Suprapubic skin (tissue), 4 donors: ENCODE data around the gene MSGN1. TPM values are rescaled to one million over a fixed set of nuclear protein-coding genes. Genes with fewer than 3 reads are reported as not detected.

Source experiments
- DNase-seq, 2 donors: peaks; one replicate each; pipeline ENCODE4 v3.0.0-alpha.2; 2019; ENCODE audit warnings: low spot score in 2 of 2
- H3K27ac ChIP-seq: fragments of 200-600 bp; sonication (generic); one replicate; pipeline ENCODE4 v1.5.1; 2019
- H3K27me3 ChIP-seq: fragments of 200-600 bp; sonication (generic); one replicate; pipeline ENCODE4 v1.5.1; 2019
- H3K36me3 ChIP-seq: fragments of 200-600 bp; sonication (generic); one replicate; pipeline ENCODE4 v1.5.1; 2019
- H3K4me1 ChIP-seq: fragments of 200-600 bp; sonication (generic); one replicate; pipeline ENCODE4 v1.5.1; 2019
- H3K4me3 ChIP-seq: fragments of 200-600 bp; sonication (generic); one replicate; pipeline ENCODE4 v1.5.1; 2019; ENCODE audit warnings: mild to moderate bottlenecking
- H3K9me3 ChIP-seq: fragments of 200-600 bp; sonication (generic); one replicate; pipeline ENCODE4 v1.5.1; 2019
- CTCF ChIP-seq, 2 donors: fragments of 200-600 bp in 1 of 2; fragments of 450-650 bp in 1 of 2; sonication (generic) in 1 of 2; IDR thresholded peaks; one replicate each; pipeline ENCODE4 v1.5.1; 2016 to 2019; ENCODE audit warnings: antibody characterized with exemption in 2 of 2, mild to moderate bottlenecking in 1 of 2, moderate library complexity in 1 of 2
- EP300 ChIP-seq: sonication (generic); formaldehyde crosslinking; IDR thresholded peaks from one replicate; pipeline ENCODE4 v1.6.1; 2017; ENCODE audit warnings: antibody characterized with exemption
- POLR2A ChIP-seq, 2 donors: fragments of 450-650 bp; IDR thresholded peaks; one replicate each; pipeline ENCODE4 v1.6.1; 2017; ENCODE audit warnings: antibody characterized with exemption in 2 of 2, mild to moderate bottlenecking in 2 of 2, moderate library complexity in 2 of 2
- POLR2AphosphoS5 ChIP-seq, 3 donors: sonication (generic); formaldehyde crosslinking; IDR thresholded peaks; one replicate each; pipeline ENCODE4 v1.6.1; 2017; ENCODE audit warnings: antibody characterized with exemption in 3 of 3
- WGBS: methylation state at CpG from one replicate; pipeline ENCODE4 v1.1.5; 2018; 5-methylcytosine and 5-hydroxymethylcytosine counted together
- total RNA-seq, 4 donors: library from RNA; depleted of rRNA; stranded (reverse); fragments of >200 nt; gene quantifications; one replicate each; pipeline ENCODE4 v1.1.0, GENCODE V29; 2016

The MSGN1 gene
- total RNA-seq, 4 donors from 2014 or later = not detected

DNA sequence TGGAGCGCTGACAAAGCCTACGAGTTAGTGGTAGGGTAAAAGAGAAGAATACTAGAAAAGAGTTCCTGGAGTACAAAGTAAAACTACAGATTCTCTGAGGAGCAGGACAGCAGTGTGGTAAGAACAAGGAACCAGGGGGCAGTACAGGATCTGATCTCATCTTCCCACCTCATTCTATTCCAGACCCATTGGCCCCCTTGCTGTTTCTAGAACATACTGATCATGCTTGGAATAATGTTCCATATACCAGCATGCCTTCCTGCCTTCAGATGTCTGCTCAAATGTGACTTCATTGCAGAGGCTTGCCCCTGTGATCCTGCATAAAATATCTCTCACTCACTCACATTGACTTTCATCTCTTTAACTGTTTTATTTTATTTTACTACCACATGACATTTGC, 19.3 kb downstream of the MSGN1 start:
- Histone ChIP-seq H3K36me3 (no peaks in the 10 kb centered on the region), H3K9me3 (no peaks in the 10 kb centered on the region), H3K27me3 (peaks cover 3% of the 10 kb centered on the region), H3K4me3 (no peak overlapping the region), H3K4me1 (peaks cover 4% of the 10 kb centered on the region), H3K27ac (no peak overlapping the region)
- WGBS = 87% methylated on average over 2 of the region's 2 CpGs
- DNase-seq = no peak
- no peak for TF ChIP-seq POLR2A (IDR thresholded peaks at IDR 0.05)
- no peak for TF ChIP-seq POLR2AphosphoS5 (IDR thresholded peaks at IDR 0.05)
- no peak for TF ChIP-seq CTCF (IDR thresholded peaks at IDR 0.05)
- TF ChIP-seq EP300 = no peak

GRCh38 chr2:17839959-17840358, 23.7 kb downstream of the MSGN1 start:
- H3K36me3 ChIP-seq = no peaks in the 10 kb centered on the region
- WGBS = 88% methylated on average over 2 of the region's 2 CpGs
- TF ChIP-seq EP300 (no peak), CTCF (IDR thresholded peaks at IDR 0.05) (no peak), POLR2AphosphoS5 (IDR thresholded peaks at IDR 0.05) (no peak), POLR2A (IDR thresholded peaks at IDR 0.05) (no peak)
- no peaks in the 10 kb centered on the region for H3K4me1 ChIP-seq
- DNase-seq = no peak
- no peak overlapping the region for H3K27ac ChIP-seq
- H3K27me3 ChIP-seq = no peaks in the 10 kb centered on the region
- no peak overlapping the region for H3K4me3 ChIP-seq
- no peaks in the 10 kb centered on the region for H3K9me3 ChIP-seq

GRCh38 chr2:17843457-17843856, 27.2 kb downstream of the MSGN1 start:
- Histone ChIP-seq H3K27ac (no peak overlapping the region), H3K36me3 (no peaks in the 10 kb centered on the region), H3K9me3 (no peaks in the 10 kb centered on the region), H3K27me3 (no peaks in the 10 kb centered on the region), H3K4me1 (no peaks in the 10 kb centered on the region), H3K4me3 (no peak overlapping the region)
- no peak for DNase-seq
- TF ChIP-seq POLR2AphosphoS5 (IDR thresholded peaks at IDR 0.05) (no peak), CTCF (IDR thresholded peaks at IDR 0.05) (no peak), POLR2A (IDR thresholded peaks at IDR 0.05) (no peak), EP300 (no peak)
- WGBS = 89% methylated on average over 2 of the region's 2 CpGs

- WGBS = 95% methylated on average over 7 of the region's 7 CpGs
- Histone ChIP-seq H3K4me1 (no peaks in the 10 kb centered on the region), H3K9me3 (no peaks in the 10 kb centered on the region), H3K36me3 (no peaks in the 10 kb centered on the region), H3K27me3 (no peaks in the 10 kb centered on the region), H3K4me3 (no peak overlapping the region), H3K27ac (no peak overlapping the region)
- no peak for TF ChIP-seq CTCF (IDR thresholded peaks at IDR 0.05)
- TF ChIP-seq EP300 = no peak
- TF ChIP-seq POLR2AphosphoS5 (IDR thresholded peaks at IDR 0.05) = no peak
- no peak for TF ChIP-seq POLR2A (IDR thresholded peaks at IDR 0.05)
- DNase-seq = no peak
These were observed 29.5 kb downstream of the MSGN1 start for GRCh38 chr2:17845806-17846205.

DNA sequence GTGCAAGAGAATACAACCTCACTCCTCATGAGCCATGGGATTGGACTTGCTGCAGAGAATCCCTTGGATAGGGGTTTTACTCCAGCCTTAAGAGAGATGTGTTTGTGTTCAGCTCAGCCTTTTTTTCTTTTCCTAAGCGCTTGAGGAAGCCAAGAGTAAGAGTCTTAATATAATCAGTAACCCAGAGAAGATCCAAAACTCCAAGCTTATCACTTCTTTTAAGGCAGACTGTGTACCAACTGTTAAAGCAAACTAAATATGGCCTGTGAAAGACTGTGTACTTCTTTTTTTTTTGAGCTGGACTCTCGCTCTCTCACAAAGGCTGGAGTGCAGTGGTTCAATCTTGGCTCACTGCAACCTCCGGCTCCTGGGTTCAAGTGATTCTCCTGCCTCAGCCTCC, 30.4 kb downstream of the MSGN1 start:
- no peak for DNase-seq
- Histone ChIP-seq H3K36me3 (no peaks in the 10 kb centered on the region), H3K4me3 (no peak overlapping the region), H3K9me3 (no peaks in the 10 kb centered on the region), H3K4me1 (no peaks in the 10 kb centered on the region), H3K27me3 (no peaks in the 10 kb centered on the region), H3K27ac (no peak overlapping the region)
- TF ChIP-seq POLR2AphosphoS5 (IDR thresholded peaks at IDR 0.05) = no peak
- TF ChIP-seq EP300 = no peak
- TF ChIP-seq CTCF (IDR thresholded peaks at IDR 0.05) = no peak
- no peak for TF ChIP-seq POLR2A (IDR thresholded peaks at IDR 0.05)
- WGBS = 95% methylated on average over 3 of the region's 3 CpGs
